Breast epithelium (tissue), 3 donors: ENCODE measurements around the gene FIZ1.

Source experiments
- POLR2AphosphoS5 ChIP-seq, 3 donors: sonication (generic); formaldehyde crosslinking; IDR thresholded peaks; one replicate each; pipeline ENCODE4 v1.6.1; 2017; ENCODE audit warnings: antibody characterized with exemption in 3 of 3
- TF ChIP-seq, protein P1 (sequence below), 3 donors: fragments of 450-650 bp; IDR thresholded peaks; one replicate each; pipeline ENCODE4 v1.5.1; 2016 to 2017; ENCODE audit warnings: antibody characterized with exemption in 3 of 3, mild to moderate bottlenecking in 3 of 3, moderate library complexity in 3 of 3

DNA sequence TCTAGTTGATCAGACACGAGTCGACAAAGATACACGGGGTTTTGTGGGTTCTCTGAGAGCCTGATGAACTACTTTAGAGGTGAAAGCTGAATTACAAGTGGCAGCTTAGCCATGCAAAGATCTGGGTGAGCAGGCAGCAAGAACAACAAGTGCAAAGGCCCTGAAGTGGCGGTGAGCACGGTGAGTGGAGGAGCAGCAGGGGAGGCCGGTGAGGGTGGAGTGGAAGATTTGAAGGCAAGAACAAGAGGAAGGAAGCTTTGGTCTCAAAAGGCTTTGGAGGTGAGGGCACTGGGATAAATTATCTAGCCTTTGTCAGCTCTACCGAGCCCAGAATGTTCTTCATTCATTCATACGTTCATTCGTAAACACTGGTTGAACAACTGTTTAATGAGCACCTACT, 7.5 kb upstream of the FIZ1 start:
- TF ChIP-seq, protein P1, sequence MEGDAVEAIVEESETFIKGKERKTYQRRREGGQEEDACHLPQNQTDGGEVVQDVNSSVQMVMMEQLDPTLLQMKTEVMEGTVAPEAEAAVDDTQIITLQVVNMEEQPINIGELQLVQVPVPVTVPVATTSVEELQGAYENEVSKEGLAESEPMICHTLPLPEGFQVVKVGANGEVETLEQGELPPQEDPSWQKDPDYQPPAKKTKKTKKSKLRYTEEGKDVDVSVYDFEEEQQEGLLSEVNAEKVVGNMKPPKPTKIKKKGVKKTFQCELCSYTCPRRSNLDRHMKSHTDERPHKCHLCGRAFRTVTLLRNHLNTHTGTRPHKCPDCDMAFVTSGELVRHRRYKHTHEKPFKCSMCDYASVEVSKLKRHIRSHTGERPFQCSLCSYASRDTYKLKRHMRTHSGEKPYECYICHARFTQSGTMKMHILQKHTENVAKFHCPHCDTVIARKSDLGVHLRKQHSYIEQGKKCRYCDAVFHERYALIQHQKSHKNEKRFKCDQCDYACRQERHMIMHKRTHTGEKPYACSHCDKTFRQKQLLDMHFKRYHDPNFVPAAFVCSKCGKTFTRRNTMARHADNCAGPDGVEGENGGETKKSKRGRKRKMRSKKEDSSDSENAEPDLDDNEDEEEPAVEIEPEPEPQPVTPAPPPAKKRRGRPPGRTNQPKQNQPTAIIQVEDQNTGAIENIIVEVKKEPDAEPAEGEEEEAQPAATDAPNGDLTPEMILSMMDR (IDR thresholded peaks at IDR 0.05) = no peak
- no peak for TF ChIP-seq POLR2AphosphoS5 (IDR thresholded peaks at IDR 0.05)
